Measurements from ENCODE around the gene ARHGAP24. TPM values are rescaled to one million over a fixed set of nuclear protein-coding genes. Genes with fewer than 3 reads are reported as not detected.

The ARHGAP24 gene
- total and polyA plus RNA-seq, 2 donors (not counting 3 experiments of a cell fraction or from before 2014, with no cell fraction given), result 52.1 to 79.4 TPM

DNA sequence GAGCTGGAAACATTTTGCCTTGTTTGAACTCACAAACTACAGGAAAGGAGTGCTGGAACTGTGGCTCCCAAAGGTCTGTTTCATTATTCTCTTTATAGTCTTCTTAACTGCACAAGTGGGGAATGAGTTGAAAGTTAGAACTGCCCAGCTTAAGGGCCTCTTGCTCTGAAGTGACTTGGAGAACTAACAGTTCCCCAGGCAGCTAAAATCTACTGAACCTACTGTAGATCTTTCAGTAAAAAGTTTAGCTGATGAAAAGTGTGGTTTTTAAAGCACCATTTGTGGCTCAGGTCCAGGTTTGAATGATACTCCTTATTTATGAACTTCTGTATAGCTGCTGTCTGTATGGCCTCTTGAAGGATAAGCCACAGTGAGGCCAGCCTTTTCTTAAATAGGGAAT, 531.1 kb downstream of the ARHGAP24 start:
- CTCF ChIA-PET, result interaction anchor here (1.5 kb wide), 2 partner anchors 9 to 19 kb away, joined by 4 to 5 read pairs; no protein-coding TSS in a partner anchor

More for the DNA sequence above, 531.1 kb downstream of the ARHGAP24 start:
- no TSS peak for BruUV-seq (replicated peaks)
- H3K9me3 ChIP-seq (replicated peaks; ENCODE audit: control insufficient read depth, insufficient read depth, low read length), result no peaks in the 10 kb centered on the region
- H3K27me3 ChIP-seq (ENCODE audit: control insufficient read depth in 2 of 2, insufficient read depth in 2 of 2, low read length in 2 of 2), result no peaks in the 10 kb centered on the region
- H3K36me3 ChIP-seq (ENCODE audit: control insufficient read depth in 2 of 2, extremely low read depth in 1 of 2, insufficient read depth in 2 of 2, low read length in 2 of 2), result peaks cover 0 to 6% of the 10 kb centered on the region in 2 experiments
- H4K20me1 ChIP-seq (replicated peaks; ENCODE audit: control insufficient read depth, extremely low read depth, insufficient read depth, low read length), result no peaks in the 10 kb centered on the region
- no peaks in the 10 kb centered on the region for H3K9me1 ChIP-seq (replicated peaks; ENCODE audit: control insufficient read depth, extremely low read depth, insufficient read depth, low read length)
- dilution Hi-C loops (cut with MboI; ENCODE audit: extremely low pct_ligation_motif_present, low sequenced_read_pairs) (no loop called here), intact Hi-C loops (cut with micrococcal nuclease) (no loop called here)
- H3K4me2 ChIP-seq (ENCODE audit: insufficient read depth, low read length), result no peak overlapping the region
- no peaks in the 10 kb centered on the region for H3K4me1 ChIP-seq (ENCODE audit: control insufficient read depth, extremely low read depth, insufficient read depth, low read length)
- POLR2A ChIA-PET, result no interaction called here
- TF ChIP-seq FOS (IDR thresholded peaks at IDR 0.05; ENCODE audit: borderline replicate concordance, insufficient read depth, low read length) (no peak), EZH2 (IDR thresholded peaks at IDR 0.05; ENCODE audit: borderline replicate concordance, low read depth, low read length, severe bottlenecking) (no peak), MYC (IDR thresholded peaks at IDR 0.05; ENCODE audit: low read depth, low read length) (no peak), JUN (IDR thresholded peaks at IDR 0.05; ENCODE audit: borderline replicate concordance, insufficient read depth, insufficient read length, low read depth) (no peak), POLR2A (IDR thresholded peaks at IDR 0.05; ENCODE audit: low read depth, low read length) (no peak), POLR2AphosphoS5 (IDR thresholded peaks at IDR 0.05; ENCODE audit: insufficient read depth, low read depth, low read length) (no peak), GATA2 (IDR thresholded peaks at IDR 0.05; ENCODE audit: insufficient read depth, insufficient read length, low read depth, low read length) (no peak)
- TF ChIP-seq, protein P1, sequence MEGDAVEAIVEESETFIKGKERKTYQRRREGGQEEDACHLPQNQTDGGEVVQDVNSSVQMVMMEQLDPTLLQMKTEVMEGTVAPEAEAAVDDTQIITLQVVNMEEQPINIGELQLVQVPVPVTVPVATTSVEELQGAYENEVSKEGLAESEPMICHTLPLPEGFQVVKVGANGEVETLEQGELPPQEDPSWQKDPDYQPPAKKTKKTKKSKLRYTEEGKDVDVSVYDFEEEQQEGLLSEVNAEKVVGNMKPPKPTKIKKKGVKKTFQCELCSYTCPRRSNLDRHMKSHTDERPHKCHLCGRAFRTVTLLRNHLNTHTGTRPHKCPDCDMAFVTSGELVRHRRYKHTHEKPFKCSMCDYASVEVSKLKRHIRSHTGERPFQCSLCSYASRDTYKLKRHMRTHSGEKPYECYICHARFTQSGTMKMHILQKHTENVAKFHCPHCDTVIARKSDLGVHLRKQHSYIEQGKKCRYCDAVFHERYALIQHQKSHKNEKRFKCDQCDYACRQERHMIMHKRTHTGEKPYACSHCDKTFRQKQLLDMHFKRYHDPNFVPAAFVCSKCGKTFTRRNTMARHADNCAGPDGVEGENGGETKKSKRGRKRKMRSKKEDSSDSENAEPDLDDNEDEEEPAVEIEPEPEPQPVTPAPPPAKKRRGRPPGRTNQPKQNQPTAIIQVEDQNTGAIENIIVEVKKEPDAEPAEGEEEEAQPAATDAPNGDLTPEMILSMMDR (IDR thresholded peaks at IDR 0.05; ENCODE audit: extremely low read depth in 1 of 2, insufficient read depth in 1 of 2, low read depth in 1 of 2, low read length in 2 of 2), result no peak
- TF ChIP-seq, protein P2, sequence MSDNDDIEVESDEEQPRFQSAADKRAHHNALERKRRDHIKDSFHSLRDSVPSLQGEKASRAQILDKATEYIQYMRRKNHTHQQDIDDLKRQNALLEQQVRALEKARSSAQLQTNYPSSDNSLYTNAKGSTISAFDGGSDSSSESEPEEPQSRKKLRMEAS (IDR thresholded peaks at IDR 0.05; ENCODE audit: insufficient read depth, insufficient read length), result no peak
- FAIRE-seq (no peak), DNase-seq (ENCODE audit: low read depth, low spot score) (no peak)
- H3K9ac ChIP-seq (replicated peaks; ENCODE audit: extremely low read depth, insufficient read depth, low read length), result no peak overlapping the region
- H2AFZ ChIP-seq (ENCODE audit: low read depth, low read length), result no peak overlapping the region
- peaks cover 2% of the 10 kb centered on the region for H3K79me2 ChIP-seq (ENCODE audit: control insufficient read depth, insufficient read depth, low read length)
- no peak overlapping the region for H3K4me3 ChIP-seq (replicated peaks in 1 of 3; ENCODE audit: insufficient read depth in 1 of 3, low read depth in 1 of 3, low read length in 3 of 3)
- no peak overlapping the region for H3K27ac ChIP-seq (ENCODE audit: insufficient read depth, low read depth, low read length)

All from endothelial cell of umbilical vein (primary cell).